Neural cell (in vitro differentiated cells): Measurements from ENCODE around the gene MVK.

Source experiments
- EP300 ChIP-seq: fragments of 450-650 bp; conservative IDR thresholded peaks from 2 replicates; pipeline ENCODE4 v1.6.1; 2014; ENCODE audit warnings: antibody characterized with exemption, mild to moderate bottlenecking, moderate library complexity; ENCODE audit not compliant: poor library complexity, severe bottlenecking
- EZH2 ChIP-seq: fragments of 200-600, 300-800 bp; shearing (Covaris generic), sonication (generic); IDR thresholded peaks from 2 replicates; pipeline ENCODE4 v1.6.1; 2014; ENCODE audit warnings: antibody characterized with exemption, low read length, borderline replicate concordance, mild to moderate bottlenecking; ENCODE audit not compliant: insufficient read depth, poor library complexity, severe bottlenecking
- POLR2AphosphoS5 ChIP-seq: IDR thresholded peaks from 2 replicates; pipeline ENCODE4 v1.6.1; 2012
- TF ChIP-seq, protein P1 (sequence below): fragments of 450-650 bp; IDR thresholded peaks from 2 replicates; pipeline ENCODE4 v1.5.1; 2014; ENCODE audit warnings: antibody characterized with exemption, mild to moderate bottlenecking, moderate library complexity; ENCODE audit not compliant: poor library complexity, severe bottlenecking

DNA sequence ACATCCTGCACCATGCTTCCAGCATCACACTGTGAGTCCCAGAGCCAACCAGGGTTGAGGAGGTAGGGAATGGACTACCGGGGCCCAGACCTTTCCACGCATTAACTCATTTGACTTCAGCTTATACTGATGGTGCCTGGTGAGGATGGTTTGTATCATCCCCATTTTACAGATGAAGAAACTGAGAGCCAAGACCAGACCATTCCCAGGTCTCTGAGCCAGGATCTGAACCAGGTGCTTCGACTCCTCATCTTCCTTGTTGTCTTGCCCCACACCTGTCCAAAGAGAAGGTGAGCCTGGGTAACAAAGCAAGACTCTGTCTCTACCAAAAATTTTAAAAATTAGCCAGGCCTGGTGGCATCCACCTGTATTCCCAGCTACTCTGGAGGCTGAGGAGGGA lies 64.4 kb downstream of the MVK start:
- TF ChIP-seq, protein P1, sequence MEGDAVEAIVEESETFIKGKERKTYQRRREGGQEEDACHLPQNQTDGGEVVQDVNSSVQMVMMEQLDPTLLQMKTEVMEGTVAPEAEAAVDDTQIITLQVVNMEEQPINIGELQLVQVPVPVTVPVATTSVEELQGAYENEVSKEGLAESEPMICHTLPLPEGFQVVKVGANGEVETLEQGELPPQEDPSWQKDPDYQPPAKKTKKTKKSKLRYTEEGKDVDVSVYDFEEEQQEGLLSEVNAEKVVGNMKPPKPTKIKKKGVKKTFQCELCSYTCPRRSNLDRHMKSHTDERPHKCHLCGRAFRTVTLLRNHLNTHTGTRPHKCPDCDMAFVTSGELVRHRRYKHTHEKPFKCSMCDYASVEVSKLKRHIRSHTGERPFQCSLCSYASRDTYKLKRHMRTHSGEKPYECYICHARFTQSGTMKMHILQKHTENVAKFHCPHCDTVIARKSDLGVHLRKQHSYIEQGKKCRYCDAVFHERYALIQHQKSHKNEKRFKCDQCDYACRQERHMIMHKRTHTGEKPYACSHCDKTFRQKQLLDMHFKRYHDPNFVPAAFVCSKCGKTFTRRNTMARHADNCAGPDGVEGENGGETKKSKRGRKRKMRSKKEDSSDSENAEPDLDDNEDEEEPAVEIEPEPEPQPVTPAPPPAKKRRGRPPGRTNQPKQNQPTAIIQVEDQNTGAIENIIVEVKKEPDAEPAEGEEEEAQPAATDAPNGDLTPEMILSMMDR = no peak
- no peak for TF ChIP-seq EP300
- no peak for TF ChIP-seq EZH2
- no peak for TF ChIP-seq POLR2AphosphoS5
